Measurements from ENCODE around the gene CYBC1. TPM values are rescaled to one million over a fixed set of nuclear protein-coding genes. Genes with fewer than 3 reads are reported as not detected.
"Not testable (repeated sequence)": the region's sequence is repeated elsewhere in the genome, so short reads cannot be mapped to it uniquely, and the experiment has no call there.

CYBC1 gene
- total RNA-seq, 1 experiment from 2014 or later: 69.7 TPM

GRCh38 chr17:82416264-82416663, 34.3 kb downstream of the CYBC1 start:
- no peak overlapping the region for H3K27ac ChIP-seq
- H3K4me3 ChIP-seq: no peak overlapping the region
- H3K9me3 ChIP-seq (replicated peaks): no peaks in the 10 kb centered on the region
- H3K4me1 ChIP-seq: peaks cover 24% of the 10 kb centered on the region
- H3K36me3 ChIP-seq: peaks cover 2% of the 10 kb centered on the region; the same call in 1 of the 2 replicates
- DNase-seq: no peak
- no peaks in the 10 kb centered on the region for H3K27me3 ChIP-seq

GRCh38 chr17:82415786-82416185, 34.8 kb downstream of the CYBC1 start:
- peaks cover 24% of the 10 kb centered on the region for H3K4me1 ChIP-seq
- no peak overlapping the region for H3K27ac ChIP-seq
- no peak for DNase-seq

GRCh38 chr17:82415336-82415735, 35.2 kb downstream of the CYBC1 start:
- no peak overlapping the region for H3K4me3 ChIP-seq
- H3K9me3 ChIP-seq (replicated peaks): no peaks in the 10 kb centered on the region
- H3K27me3 ChIP-seq: no peaks in the 10 kb centered on the region
- no peaks in the 10 kb centered on the region for H3K36me3 ChIP-seq
- DNase-seq: no peak
- peaks cover 24% of the 10 kb centered on the region for H3K4me1 ChIP-seq
- no peak overlapping the region for H3K27ac ChIP-seq

More at GRCh38 chr17:82415786-82416185, 34.8 kb downstream of the CYBC1 start:
- Histone ChIP-seq H3K36me3 (no peaks in the 10 kb centered on the region), H3K9me3 (replicated peaks) (no peaks in the 10 kb centered on the region), H3K27me3 (no peaks in the 10 kb centered on the region), H3K4me3 (no peak overlapping the region)

GRCh38 chr17:82414548-82415281, 35.8 kb downstream of the CYBC1 start:
- H3K4me1 ChIP-seq: peaks cover 31% of the 10 kb centered on the region
- no peaks in the 10 kb centered on the region for H3K27me3 ChIP-seq
- H3K36me3 ChIP-seq: no peaks in the 10 kb centered on the region
- peak; percentile 82 to 87 for DNase-seq
- H3K4me3 ChIP-seq: no peak overlapping the region
- H3K9me3 ChIP-seq (replicated peaks): no peaks in the 10 kb centered on the region
- H3K27ac ChIP-seq: no peak overlapping the region

GRCh38 chr17:82412535-82413520, 37.7 kb downstream of the CYBC1 start:
- Histone ChIP-seq H3K36me3 (no peaks in the 10 kb centered on the region), H3K4me1 (peaks cover 45% of the 10 kb centered on the region), H3K27ac (peak overlapping the region; percentile 63), H3K27me3 (no peaks in the 10 kb centered on the region), H3K9me3 (replicated peaks) (no peaks in the 10 kb centered on the region), H3K4me3 (no peak overlapping the region)
- peak; percentile 92 to 95 for DNase-seq

- peaks cover 49% of the 10 kb centered on the region for H3K4me1 ChIP-seq
- H3K27me3 ChIP-seq; DNase-seq; H3K9me3 ChIP-seq (replicated peaks); H3K36me3 ChIP-seq; H3K4me3 ChIP-seq: not testable (repeated sequence)
- peak overlapping the region; percentile 63 for H3K27ac ChIP-seq
Observed at GRCh38 chr17:82412081-82412480, 38.5 kb downstream of the CYBC1 start.

GRCh38 chr17:82411396-82412053, 39.0 kb downstream of the CYBC1 start:
- Histone ChIP-seq H3K4me3 (peak overlapping the region; percentile 43), H3K27ac (peak overlapping the region; percentile 67), H3K9me3 (replicated peaks) (no peaks in the 10 kb centered on the region), H3K4me1 (peaks cover 53% of the 10 kb centered on the region), H3K27me3 (no peaks in the 10 kb centered on the region), H3K36me3 (no peaks in the 10 kb centered on the region; the same call in 1 of the 2 replicates)
- peak; percentile 95 to 96 for DNase-seq

- Histone ChIP-seq H3K36me3 (peaks cover 9% of the 10 kb centered on the region; the same call in 1 of the 2 replicates), H3K9me3 (replicated peaks) (no peaks in the 10 kb centered on the region), H3K4me3 (peak overlapping the region; percentile 43), H3K27me3 (no peaks in the 10 kb centered on the region), H3K4me1 (peaks cover 53% of the 10 kb centered on the region), H3K27ac (peak overlapping the region; percentile 67; the same call in 1 of the 2 replicates)
- DNase-seq: peak; percentile 63 to 71
Observed at GRCh38 chr17:82410014-82410716, 40.4 kb downstream of the CYBC1 start.

GRCh38 chr17:82408938-82409318, 41.6 kb downstream of the CYBC1 start:
- no peaks in the 10 kb centered on the region for H3K27me3 ChIP-seq
- H3K9me3 ChIP-seq (replicated peaks): no peaks in the 10 kb centered on the region
- H3K4me1 ChIP-seq: peaks cover 53% of the 10 kb centered on the region
- H3K27ac ChIP-seq: peak overlapping the region; percentile 67; the same call in 1 of the 2 replicates
- peak; percentile 62 to 65 for DNase-seq
- H3K4me3 ChIP-seq: peak overlapping the region; percentile 43
- H3K36me3 ChIP-seq: peaks cover 18% of the 10 kb centered on the region

GRCh38 chr17:82408288-82408937, 42.1 kb downstream of the CYBC1 start:
- Histone ChIP-seq H3K4me1 (peaks cover 51% of the 10 kb centered on the region), H3K36me3 (peaks cover 20% of the 10 kb centered on the region), H3K27ac (peak overlapping the region; percentile 67; the same call in 1 of the 2 replicates), H3K9me3 (replicated peaks) (no peaks in the 10 kb centered on the region), H3K4me3 (peak overlapping the region; percentile 43), H3K27me3 (no peaks in the 10 kb centered on the region)
- peak; percentile 94 to 97 for DNase-seq

GRCh38 chr17:82407255-82407654, 43.3 kb downstream of the CYBC1 start:
- Histone ChIP-seq H3K27ac (peak overlapping the region; percentile 19; the same call in 1 of the 2 replicates), H3K27me3 (no peaks in the 10 kb centered on the region), H3K9me3 (replicated peaks) (no peaks in the 10 kb centered on the region), H3K4me3 (no peak overlapping the region), H3K4me1 (peaks cover 40% of the 10 kb centered on the region), H3K36me3 (peaks cover 29% of the 10 kb centered on the region)
- peak; percentile 49 to 53 for DNase-seq

GRCh38 chr17:82406131-82406671, 44.4 kb downstream of the CYBC1 start:
- Histone ChIP-seq H3K4me3 (no peak overlapping the region), H3K4me1 (peaks cover 36% of the 10 kb centered on the region), H3K9me3 (replicated peaks) (no peaks in the 10 kb centered on the region), H3K27ac (no peak overlapping the region), H3K27me3 (no peaks in the 10 kb centered on the region), H3K36me3 (peaks cover 38% of the 10 kb centered on the region)
- no peak for DNase-seq

- Histone ChIP-seq H3K27ac (no peak overlapping the region), H3K36me3 (peaks cover 41% of the 10 kb centered on the region), H3K27me3 (no peaks in the 10 kb centered on the region), H3K4me1 (peaks cover 41% of the 10 kb centered on the region), H3K9me3 (replicated peaks) (no peaks in the 10 kb centered on the region), H3K4me3 (no peak overlapping the region)
- no peak for DNase-seq
Observed at GRCh38 chr17:82405051-82405450, 45.5 kb downstream of the CYBC1 start.
